Spleen (tissue), 7 donors: ENCODE results near the gene MAD2L1BP.

Experiments
- CTCF ChIP-seq, 11 experiments: fragments of 200-600 bp in 7 of 11; fragments of 450-650 bp in 4 of 11; sonication (generic) in 4 of 11; IDR thresholded peaks in 8 of 11; conservative IDR thresholded peaks in 3 of 11; 1 replicate in 7 of 11; 2 replicates in 4 of 11; pipeline versions ENCODE4 v1.4.0 to v1.8.0; 2016 to 2021; ENCODE audit warnings: antibody characterized with exemption in 11 of 11, inconsistent platforms in 4 of 11, mild to moderate bottlenecking in 1 of 11
- POLR2AphosphoS5 ChIP-seq, 3 donors: sonication (generic); formaldehyde crosslinking; IDR thresholded peaks; one replicate each; pipeline ENCODE4 v1.5.1; 2017; ENCODE audit warnings: antibody characterized with exemption in 3 of 3
- donor health status: DM: no; HTN: no; CAD: no; lungs with moderate emphysema.
- donor health status: DM: no; HTN: no; CAD: no.
- donor health status: DM: no; HTN: no; CAD: no.

GRCh38 chr6:43645613-43645964, 9.9 kb downstream of the MAD2L1BP start:
- TF ChIP-seq CTCF (IDR thresholded peaks at IDR 0.05 in 8 of 11, conservative IDR thresholded peaks at IDR 0.05 in 3 of 11) (no peak), POLR2AphosphoS5 (IDR thresholded peaks at IDR 0.05) (no peak)
